Endothelial cell of umbilical vein (primary cell): Measurements from ENCODE around the gene KRT34. TPM values are rescaled to one million over a fixed set of nuclear protein-coding genes. Genes with fewer than 3 reads are reported as not detected.

Experiments
- BruUV-seq: library from RNA; stranded (reverse); fragments of 400-500 nt; replicated peaks from 2 replicates; lab custom pipeline; 2021; lab: Mats Ljungman, UMichigan
- CTCF ChIA-PET: fragments of 300-600, 350-600 bp; sonication (Branson Sonifier 250); formaldehyde crosslinking; loops from one replicate; lab custom pipeline; 2021; ENCODE audit warnings: antibody characterized with exemption, inconsistent platforms; lab: Charles Lee
- POLR2A ChIA-PET: fragments of 300-600, 350-600 bp; sonication (Branson Sonifier 250); formaldehyde crosslinking; loops from one replicate; lab custom pipeline; 2021; ENCODE audit warnings: antibody characterized with exemption, inconsistent platforms; lab: Charles Lee
- DNase-seq: peaks from one replicate; pipeline ENCODE4 v3.0.0-alpha.2; 2011; ENCODE audit warnings: low read depth, low spot score
- FAIRE-seq: peaks from 2 replicates; lab custom pipeline; 2011; peaks lifted over from hg19 to GRCh38; lab: Jason Lieb, UNC
- H2AFZ ChIP-seq: 2 replicates; pipeline ENCODE4 v1.6.0; 2012; ENCODE audit warnings: low read depth, low read length, control low read depth, inconsistent platforms
- H3K27ac ChIP-seq: 2 replicates; pipeline ENCODE4 v1.5.1; 2011; ENCODE audit warnings: low read depth, mild to moderate bottlenecking, control low read depth, low read length, moderate library complexity; ENCODE audit not compliant: insufficient read depth
- H3K27me3 ChIP-seq, 2 experiments: 2 replicates each; pipeline versions ENCODE4 v1.6.0 to v1.6.1; 2011; ENCODE audit warnings: low read length in 2 of 2, mixed read lengths in 1 of 2; ENCODE audit not compliant: control insufficient read depth in 2 of 2, insufficient read depth in 2 of 2
- H3K36me3 ChIP-seq, 2 experiments: 2 replicates in 1 of 2; 3 replicates in 1 of 2; pipeline ENCODE4 v1.5.1; 2011; ENCODE audit warnings: low read length in 2 of 2, mild to moderate bottlenecking in 1 of 2, moderate library complexity in 1 of 2; ENCODE audit not compliant: control insufficient read depth in 2 of 2, insufficient read depth in 2 of 2; ENCODE audit errors: extremely low read depth in 1 of 2
- H3K4me1 ChIP-seq: 3 replicates; pipeline ENCODE4 v1.5.1; 2011; ENCODE audit warnings: mild to moderate bottlenecking, low read length; ENCODE audit not compliant: control insufficient read depth, insufficient read depth; ENCODE audit errors: extremely low read depth
- H3K4me2 ChIP-seq: 2 replicates; pipeline ENCODE4 v1.6.1; 2011; ENCODE audit warnings: low read length, control low read depth, mixed read lengths; ENCODE audit not compliant: insufficient read depth
- H3K4me3 ChIP-seq, 3 experiments: fragments of 200-600 bp in 1 of 3; sonication (generic), shearing (Covaris generic) in 1 of 3; replicated peaks in 1 of 3; 2 replicates each; pipeline ENCODE4 v1.5.1; 2011 to 2016; ENCODE audit warnings: control low read depth in 3 of 3, low read length in 3 of 3, mild to moderate bottlenecking in 2 of 3, inconsistent platforms in 1 of 3, low read depth in 1 of 3, moderate library complexity in 1 of 3; ENCODE audit not compliant: insufficient read depth in 1 of 3
- H3K79me2 ChIP-seq: 2 replicates; pipeline ENCODE4 v1.6.0; 2012; ENCODE audit warnings: low read length, inconsistent platforms; ENCODE audit not compliant: control insufficient read depth, insufficient read depth
- H3K9ac ChIP-seq: replicated peaks from 2 replicates; pipeline ENCODE3; 2011; ENCODE audit warnings: low read length, control low read depth; ENCODE audit not compliant: insufficient read depth; ENCODE audit errors: extremely low read depth
- H3K9me1 ChIP-seq: replicated peaks from 3 replicates; pipeline ENCODE4 v1.6.0; 2011; ENCODE audit warnings: mild to moderate bottlenecking, low read length; ENCODE audit not compliant: control insufficient read depth, insufficient read depth; ENCODE audit errors: extremely low read depth
- H3K9me3 ChIP-seq: replicated peaks from 2 replicates; pipeline ENCODE4 v1.5.1; 2012; ENCODE audit warnings: low read length, inconsistent platforms; ENCODE audit not compliant: control insufficient read depth, insufficient read depth
- H4K20me1 ChIP-seq: replicated peaks from 2 replicates; pipeline ENCODE3; 2011; ENCODE audit warnings: mild to moderate bottlenecking, low read length; ENCODE audit not compliant: control insufficient read depth, insufficient read depth; ENCODE audit errors: extremely low read depth
- EZH2 ChIP-seq: IDR thresholded peaks from 2 replicates; pipeline ENCODE4 v1.6.1; 2012; ENCODE audit warnings: borderline replicate concordance, low read depth, mild to moderate bottlenecking, moderate library complexity, low read length, inconsistent platforms; ENCODE audit not compliant: severe bottlenecking
- FOS ChIP-seq: IDR thresholded peaks from 2 replicates; pipeline ENCODE4 v1.6.1; 2011; ENCODE audit warnings: mild to moderate bottlenecking, low read length, moderate library complexity, borderline replicate concordance; ENCODE audit not compliant: insufficient read depth
- GATA2 ChIP-seq: IDR thresholded peaks from 2 replicates; pipeline ENCODE4 v1.7.0; 2011; ENCODE audit warnings: low read depth, mild to moderate bottlenecking, moderate library complexity, mixed read lengths, low read length; ENCODE audit not compliant: insufficient read length, insufficient read depth
- JUN ChIP-seq: IDR thresholded peaks from 2 replicates; pipeline ENCODE4 v1.6.1; 2011; ENCODE audit warnings: borderline replicate concordance, low read depth; ENCODE audit not compliant: insufficient read length, insufficient read depth
- MYC ChIP-seq: IDR thresholded peaks from one replicate; pipeline ENCODE4 v1.6.1; 2011; ENCODE audit warnings: mild to moderate bottlenecking, low read depth, low read length
- POLR2A ChIP-seq: IDR thresholded peaks from 2 replicates; pipeline ENCODE4 v1.6.1; 2012; ENCODE audit warnings: low read depth, mild to moderate bottlenecking, control low read depth, low read length
- POLR2AphosphoS5 ChIP-seq: IDR thresholded peaks from 2 replicates; pipeline ENCODE4 v1.6.1; 2012; ENCODE audit warnings: low read depth, mild to moderate bottlenecking, control low read depth, low read length, moderate library complexity; ENCODE audit not compliant: insufficient read depth
- dilution Hi-C: fragments of 300-500 bp; cut with MboI; formaldehyde crosslinking; loops from one replicate; pipeline ENCODE4 v1.15.0; 2019; ENCODE audit warnings: low sequenced_read_pairs; ENCODE audit not compliant: extremely low pct_ligation_motif_present
- intact Hi-C: fragments of 100-400 bp; cut with micrococcal nuclease; formaldehyde crosslinking; loops from one replicate; pipeline ENCODE4 v1.10.0; 2022
- polyA plus RNA-seq, 4 experiments: library from polyadenylated mRNA; depleted of rRNA in 3 of 4; stranded (reverse) in 3 of 4; unstranded in 1 of 4; fragments of >200 nt; gene quantifications; 2 replicates each; pipeline versions ENCODE4 v1.2.1 to v1.2.3, GENCODE V29; 2011 to 2012; ENCODE audit warnings: missing spikeins in 1 of 4
- total RNA-seq: library from RNA; stranded (reverse); gene quantifications from 2 replicates; pipeline ENCODE4 v1.2.3, GENCODE V29; 2021
- TF ChIP-seq, protein P1 (sequence below), 2 donors: IDR thresholded peaks; 1 replicate in 1 of 2; 2 replicates in 1 of 2; pipeline ENCODE4 v1.5.1; 2011; ENCODE audit warnings: low read length in 2 of 2, mild to moderate bottlenecking in 2 of 2, moderate library complexity in 2 of 2, control low read depth in 1 of 2, inconsistent platforms in 1 of 2, low read depth in 1 of 2; ENCODE audit not compliant: insufficient read depth in 1 of 2; ENCODE audit errors: extremely low read depth in 1 of 2
- TF ChIP-seq, protein P2 (sequence below): IDR thresholded peaks from 2 replicates; pipeline ENCODE4 v1.6.1; 2011; ENCODE audit not compliant: insufficient read depth, insufficient read length

Gene KRT34
- total and polyA plus RNA-seq, 2 donors (not counting 3 experiments of a cell fraction or from before 2014, with no cell fraction given), result not detected

DNA sequence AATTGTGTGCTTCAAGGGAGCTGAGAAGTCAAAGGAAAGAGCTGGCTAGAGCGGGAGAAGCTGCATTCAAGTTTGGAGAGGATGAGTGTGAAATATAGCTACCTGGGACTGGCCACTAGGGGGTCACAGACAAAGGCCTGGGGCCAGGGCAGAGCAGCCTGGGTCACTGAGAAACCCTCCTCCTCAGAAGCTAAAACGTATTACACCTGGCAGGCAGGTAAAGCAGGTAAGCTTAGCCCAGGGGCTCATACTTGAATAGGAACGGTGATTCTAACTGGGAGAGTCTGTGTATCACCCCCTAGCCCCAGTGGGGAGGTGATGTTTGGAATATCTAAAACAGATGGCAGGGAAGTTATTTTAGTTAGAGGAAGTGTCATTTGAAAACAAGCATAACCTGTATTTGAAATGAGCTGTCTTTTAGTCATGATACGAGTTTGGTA lies 35.5 kb upstream of the KRT34 start:
- CTCF ChIA-PET, result interaction anchor here (0.5 to 1.8 kb wide), 6 partner anchors 9 to 631 kb away, joined by 3 to 7 read pairs (median 3); no protein-coding TSS in a partner anchor
- no TSS peak for BruUV-seq
- Histone ChIP-seq H3K4me1 (no peaks in the 10 kb centered on the region), H3K27me3 (peaks cover 0 to 4% of the 10 kb centered on the region in 2 experiments), H3K4me2 (no peak overlapping the region), H3K9ac (no peak overlapping the region), H3K9me3 (no peaks in the 10 kb centered on the region), H2AFZ (no peak overlapping the region), H3K36me3 (no peaks in the 10 kb centered on the region), H3K4me3 (no peak overlapping the region), H3K27ac (no peak overlapping the region), H3K9me1 (no peaks in the 10 kb centered on the region), H4K20me1 (no peaks in the 10 kb centered on the region), H3K79me2 (no peaks in the 10 kb centered on the region)
- POLR2A ChIA-PET, result no interaction called here
- FAIRE-seq, result no peak
- intact Hi-C loops, result no loop called here
- TF ChIP-seq JUN, result no peak
- TF ChIP-seq, protein P1, sequence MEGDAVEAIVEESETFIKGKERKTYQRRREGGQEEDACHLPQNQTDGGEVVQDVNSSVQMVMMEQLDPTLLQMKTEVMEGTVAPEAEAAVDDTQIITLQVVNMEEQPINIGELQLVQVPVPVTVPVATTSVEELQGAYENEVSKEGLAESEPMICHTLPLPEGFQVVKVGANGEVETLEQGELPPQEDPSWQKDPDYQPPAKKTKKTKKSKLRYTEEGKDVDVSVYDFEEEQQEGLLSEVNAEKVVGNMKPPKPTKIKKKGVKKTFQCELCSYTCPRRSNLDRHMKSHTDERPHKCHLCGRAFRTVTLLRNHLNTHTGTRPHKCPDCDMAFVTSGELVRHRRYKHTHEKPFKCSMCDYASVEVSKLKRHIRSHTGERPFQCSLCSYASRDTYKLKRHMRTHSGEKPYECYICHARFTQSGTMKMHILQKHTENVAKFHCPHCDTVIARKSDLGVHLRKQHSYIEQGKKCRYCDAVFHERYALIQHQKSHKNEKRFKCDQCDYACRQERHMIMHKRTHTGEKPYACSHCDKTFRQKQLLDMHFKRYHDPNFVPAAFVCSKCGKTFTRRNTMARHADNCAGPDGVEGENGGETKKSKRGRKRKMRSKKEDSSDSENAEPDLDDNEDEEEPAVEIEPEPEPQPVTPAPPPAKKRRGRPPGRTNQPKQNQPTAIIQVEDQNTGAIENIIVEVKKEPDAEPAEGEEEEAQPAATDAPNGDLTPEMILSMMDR (IDR thresholded peaks at IDR 0.05; ENCODE audit: extremely low read depth in 1 of 2, insufficient read depth in 1 of 2, low read depth in 1 of 2, low read length in 2 of 2), result peak; percentile 18 to 21
- dilution Hi-C loops, result no loop called here
- no peak for DNase-seq

DNA sequence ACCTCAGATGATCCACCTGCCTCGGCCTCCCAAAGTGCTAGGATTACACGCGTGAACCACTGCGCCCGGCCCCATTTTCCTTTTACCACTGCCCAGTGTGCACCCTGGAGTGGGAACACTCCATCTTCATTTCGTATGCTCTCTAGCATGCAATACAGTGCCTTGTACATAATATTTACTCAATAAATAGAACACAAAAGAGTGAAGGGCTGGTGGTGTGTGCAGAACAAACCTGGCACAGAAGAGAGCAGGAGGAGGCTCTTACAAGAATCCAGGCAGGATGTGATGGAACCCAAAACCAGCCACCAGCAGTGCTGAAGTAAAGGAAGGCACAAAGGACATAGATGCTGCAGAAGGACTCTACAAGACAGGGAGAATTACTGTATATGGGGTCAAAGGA lies 35.0 kb upstream of the KRT34 start:
- POLR2A ChIA-PET, result no interaction called here
- no peak overlapping the region for H2AFZ ChIP-seq
- no peaks in the 10 kb centered on the region for H3K79me2 ChIP-seq
- TF ChIP-seq FOS (no peak), GATA2 (no peak), JUN (no peak), POLR2A (no peak), EZH2 (no peak), MYC (no peak), POLR2AphosphoS5 (no peak)
- TF ChIP-seq, protein P1 (IDR thresholded peaks at IDR 0.05; ENCODE audit: extremely low read depth in 1 of 2, insufficient read depth in 1 of 2, low read depth in 1 of 2, low read length in 2 of 2), result no peak
- TF ChIP-seq, protein P2, sequence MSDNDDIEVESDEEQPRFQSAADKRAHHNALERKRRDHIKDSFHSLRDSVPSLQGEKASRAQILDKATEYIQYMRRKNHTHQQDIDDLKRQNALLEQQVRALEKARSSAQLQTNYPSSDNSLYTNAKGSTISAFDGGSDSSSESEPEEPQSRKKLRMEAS, result no peak
- DNase-seq, result no peak
- H3K4me1 ChIP-seq, result no peaks in the 10 kb centered on the region
- H3K36me3 ChIP-seq, result no peaks in the 10 kb centered on the region
- no peaks in the 10 kb centered on the region for H3K9me3 ChIP-seq
- no TSS peak for BruUV-seq
- CTCF ChIA-PET, result interaction anchor here (1.5 to 1.8 kb wide), 2 partner anchors 132 to 246 kb away, joined by 3 to 7 read pairs; no protein-coding TSS in a partner anchor
- intact Hi-C loops (no loop called here), dilution Hi-C loops (no loop called here)
- H4K20me1 ChIP-seq, result no peaks in the 10 kb centered on the region
- no peak overlapping the region for H3K9ac ChIP-seq
- FAIRE-seq, result no peak
- H3K4me3 ChIP-seq, result no peak overlapping the region
- no peak overlapping the region for H3K27ac ChIP-seq
- H3K4me2 ChIP-seq, result no peak overlapping the region
- peaks cover 0 to 4% of the 10 kb centered on the region in 2 experiments for H3K27me3 ChIP-seq
- H3K9me1 ChIP-seq, result no peaks in the 10 kb centered on the region
